Mesenchymal stem cell (in vitro differentiated cells and primary cell): ENCODE results near the gene PCED1B.
"Not testable (repeated sequence)": the region's sequence is repeated elsewhere in the genome, so short reads cannot be mapped to it uniquely, and the experiment has no call there.

Experiments used
- DNase-seq: peaks from one replicate; pipeline ENCODE4 v3.0.0-alpha.2; 2013
- H2AFZ ChIP-seq: one replicate; pipeline ENCODE4 v1.6.1; 2013; ENCODE audit warnings: low read depth, mild to moderate bottlenecking, control low read depth, inconsistent platforms, low read length, moderate library complexity
- H2AK5ac ChIP-seq: 2 replicates; pipeline ENCODE4 v1.6.1; 2013; ENCODE audit warnings: low read length, moderate library complexity, mild to moderate bottlenecking, inconsistent platforms; ENCODE audit not compliant: severe bottlenecking
- H2BK120ac ChIP-seq: one replicate; pipeline ENCODE4 v1.6.1; 2013; ENCODE audit warnings: low read depth, mild to moderate bottlenecking, inconsistent platforms, low read length, moderate library complexity
- H2BK12ac ChIP-seq, 2 experiments: one replicate each; pipeline ENCODE4 v1.6.1; 2013; ENCODE audit warnings: inconsistent platforms in 2 of 2, low read length in 2 of 2, mild to moderate bottlenecking in 2 of 2, moderate library complexity in 2 of 2, control low read depth in 1 of 2
- H2BK15ac ChIP-seq: one replicate; pipeline ENCODE4 v1.6.1; 2013; ENCODE audit warnings: mild to moderate bottlenecking, low read depth, inconsistent platforms; ENCODE audit not compliant: poor library complexity, severe bottlenecking
- H2BK5ac ChIP-seq: 2 replicates; pipeline ENCODE4 v1.6.1; 2013; ENCODE audit warnings: low read depth, mild to moderate bottlenecking, low read length, control low read depth, inconsistent platforms; ENCODE audit not compliant: poor library complexity, severe bottlenecking
- H3K14ac ChIP-seq, 2 experiments: one replicate each; pipeline ENCODE4 v1.6.1; 2013; ENCODE audit warnings: inconsistent platforms in 2 of 2, low read length in 2 of 2, control low read depth in 1 of 2, mild to moderate bottlenecking in 1 of 2, moderate library complexity in 1 of 2
- H3K18ac ChIP-seq, 2 experiments: one replicate each; pipeline ENCODE4 v1.6.1; 2013; ENCODE audit warnings: inconsistent platforms in 2 of 2, low read length in 2 of 2, control low read depth in 1 of 2, low read depth in 1 of 2, mild to moderate bottlenecking in 1 of 2
- H3K23ac ChIP-seq, 2 experiments: one replicate each; pipeline ENCODE4 v1.6.1; 2013; ENCODE audit warnings: inconsistent platforms in 2 of 2, low read length in 2 of 2, mild to moderate bottlenecking in 2 of 2, moderate library complexity in 2 of 2, control low read depth in 1 of 2
- H3K27ac ChIP-seq: 2 replicates; pipeline ENCODE4 v1.5.1; 2013; ENCODE audit warnings: mild to moderate bottlenecking, moderate library complexity, low read length, control low read depth, inconsistent platforms; ENCODE audit not compliant: poor library complexity, severe bottlenecking
- H3K27me3 ChIP-seq, 2 experiments: 2 replicates each; pipeline versions ENCODE4 v1.6.1 to v1.7.0; 2013; ENCODE audit warnings: low read length in 2 of 2, mild to moderate bottlenecking in 2 of 2, moderate library complexity in 2 of 2, control low read depth in 1 of 2, inconsistent platforms in 1 of 2; ENCODE audit not compliant: control insufficient read depth in 1 of 2, insufficient read depth in 1 of 2
- H3K36me3 ChIP-seq, 2 experiments: 2 replicates each; pipeline versions ENCODE4 v1.6.1 to v1.7.0; 2013; ENCODE audit warnings: low read length in 2 of 2, control low read depth in 1 of 2, inconsistent platforms in 1 of 2, low read depth in 1 of 2, mild to moderate bottlenecking in 1 of 2; ENCODE audit not compliant: insufficient read depth in 2 of 2, control insufficient read depth in 1 of 2
- H3K4ac ChIP-seq, 2 experiments: one replicate each; pipeline ENCODE4 v1.6.1; 2013; ENCODE audit warnings: inconsistent platforms in 2 of 2, low read length in 2 of 2, mild to moderate bottlenecking in 2 of 2, moderate library complexity in 2 of 2, control low read depth in 1 of 2, low read depth in 1 of 2
- H3K4me1 ChIP-seq: 2 replicates; pipeline ENCODE4 v1.6.1; 2013; ENCODE audit warnings: low read depth, low read length, control low read depth; ENCODE audit not compliant: control insufficient read depth, insufficient read depth
- H3K4me2 ChIP-seq: 2 replicates; pipeline ENCODE4 v1.6.1; 2013; ENCODE audit warnings: low read length, mild to moderate bottlenecking, inconsistent platforms; ENCODE audit not compliant: poor library complexity, severe bottlenecking
- H3K4me3 ChIP-seq, 2 experiments: 2 replicates each; pipeline versions ENCODE4 v1.5.1 to v1.7.0; 2013; ENCODE audit warnings: low read length in 2 of 2, mild to moderate bottlenecking in 2 of 2, control low read depth in 1 of 2, low read depth in 1 of 2; ENCODE audit not compliant: insufficient read depth in 1 of 2
- H3K79me1 ChIP-seq: replicated peaks from 2 replicates; pipeline ENCODE4 v1.6.1; 2013; ENCODE audit warnings: mild to moderate bottlenecking, control low read depth, low read length, inconsistent platforms; ENCODE audit not compliant: poor library complexity, severe bottlenecking
- H3K9ac ChIP-seq: 2 replicates; pipeline ENCODE4 v1.7.0; 2013; ENCODE audit warnings: mild to moderate bottlenecking, low read length, moderate library complexity
- H3K9me3 ChIP-seq: 2 replicates; pipeline ENCODE4 v1.7.0; 2013; ENCODE audit warnings: mild to moderate bottlenecking, low read length; ENCODE audit not compliant: control insufficient read depth
- H4K8ac ChIP-seq: one replicate; pipeline ENCODE4 v1.6.1; 2013; ENCODE audit warnings: inconsistent platforms, mild to moderate bottlenecking, low read length, moderate library complexity
- H4K91ac ChIP-seq: one replicate; pipeline ENCODE4 v1.6.1; 2013; ENCODE audit warnings: mild to moderate bottlenecking, low read length, inconsistent platforms
- WGBS: methylation state at CpG from one replicate; pipeline ENCODE4 v1.1.7; 2013; ENCODE audit warnings: mixed read lengths; 5-methylcytosine and 5-hydroxymethylcytosine counted together

Gene PCED1B

DNA sequence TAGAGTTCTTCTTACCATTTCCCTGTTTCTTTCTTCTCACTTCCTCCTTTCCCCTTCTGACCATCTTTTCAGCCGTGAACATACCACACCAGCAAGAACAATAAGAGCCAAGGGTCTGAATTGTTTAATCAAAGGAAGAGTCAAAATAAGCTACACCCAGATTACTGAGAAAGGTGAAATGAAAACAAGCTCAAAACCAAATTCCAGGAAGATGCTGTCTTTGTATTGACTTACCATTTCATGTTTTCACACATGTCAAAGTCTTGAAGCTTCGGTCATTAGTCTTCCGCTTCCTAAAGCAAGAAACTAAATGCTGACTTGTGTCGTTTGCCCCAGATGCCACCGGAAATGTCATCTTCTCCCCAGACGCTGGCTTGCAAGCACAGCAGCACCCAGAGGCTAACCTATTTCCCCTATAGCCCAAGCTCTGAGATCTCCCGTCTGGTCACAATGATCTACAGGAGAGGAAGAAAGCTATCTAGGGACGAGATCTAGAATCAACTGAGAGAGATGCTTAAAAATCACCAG lies 136.8 kb downstream of the PCED1B start:
- Histone ChIP-seq H4K8ac (no peak overlapping the region), H3K4me1 (peaks cover 2% of the 10 kb centered on the region), H3K14ac (no peak overlapping the region), H3K79me1 (no peaks in the 10 kb centered on the region), H3K27ac (no peak overlapping the region), H2AK5ac (no peak overlapping the region), H2BK120ac (no peak overlapping the region), H2BK5ac (no peak overlapping the region), H2BK12ac (no peak overlapping the region), H3K4me3 (no peak overlapping the region), H4K91ac (no peak overlapping the region), H2BK15ac (no peak overlapping the region), H3K9me3 (no peaks in the 10 kb centered on the region), H3K4me2 (no peak overlapping the region), H3K36me3 (peaks cover 0 to 3% of the 10 kb centered on the region in 2 experiments), H2AFZ (no peak overlapping the region), H3K9ac (no peak overlapping the region), H3K18ac (no peak overlapping the region), H3K4ac (no peak overlapping the region), H3K23ac (no peak overlapping the region), H3K27me3 (no peaks in the 10 kb centered on the region)
- 98% methylated on average over 6 of the region's 8 CpGs for WGBS
- no peak for DNase-seq

DNA sequence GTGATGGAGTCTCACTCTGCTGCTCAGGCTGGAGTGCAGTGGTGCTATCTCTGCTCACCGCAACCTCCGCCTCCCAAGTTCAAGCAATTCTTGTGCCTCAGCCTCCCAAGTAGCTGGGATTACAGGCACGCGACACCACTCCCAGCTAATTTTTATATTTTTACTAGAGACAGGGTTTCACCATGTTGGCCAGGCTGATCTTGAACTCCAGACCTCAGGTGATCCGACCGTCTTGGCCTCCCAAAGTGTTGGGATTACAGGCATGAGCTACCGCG lies 138.1 kb downstream of the PCED1B start:
- WGBS, result 95% methylated on average over 6 of the region's 8 CpGs
- not testable (repeated sequence) for H3K4me3 ChIP-seq, H3K23ac ChIP-seq, DNase-seq, H3K18ac ChIP-seq, H3K4ac ChIP-seq, H3K27me3 ChIP-seq, H3K9ac ChIP-seq, H2AK5ac ChIP-seq, H4K8ac ChIP-seq, H3K9me3 ChIP-seq, H2BK5ac ChIP-seq, H2BK12ac ChIP-seq, H3K14ac ChIP-seq, H3K27ac ChIP-seq, H3K4me2 ChIP-seq, H4K91ac ChIP-seq, H2BK120ac ChIP-seq, H3K4me1 ChIP-seq, H2AFZ ChIP-seq, H3K36me3 ChIP-seq, H3K79me1 ChIP-seq, H2BK15ac ChIP-seq

DNA sequence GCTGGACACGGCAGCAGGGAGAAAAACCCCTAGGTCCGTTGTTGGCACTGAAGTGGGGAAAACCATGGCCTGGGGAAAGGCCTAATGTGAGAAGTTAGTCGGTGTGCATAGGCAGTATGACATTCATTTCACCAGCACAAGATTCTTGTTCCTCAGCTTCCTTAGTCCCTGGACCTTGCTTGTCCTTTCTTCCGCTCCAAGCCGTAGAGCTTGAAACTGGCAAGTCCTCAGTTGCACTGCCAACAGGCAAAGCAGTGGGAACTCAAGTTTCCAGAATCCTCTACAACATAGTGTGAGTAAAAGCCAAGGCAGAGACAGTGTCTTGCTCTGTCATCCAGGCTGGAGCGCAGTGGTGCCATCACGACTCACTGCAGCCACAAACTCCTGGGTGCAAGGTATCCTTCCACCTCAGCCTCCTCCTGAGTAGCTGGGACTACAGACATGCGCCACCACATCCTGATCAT lies 138.8 kb downstream of the PCED1B start:
- no peak overlapping the region for H3K27ac ChIP-seq
- H3K18ac ChIP-seq, result peak overlapping the region in 1 of 2 experiments; percentile 18
- H4K91ac ChIP-seq, result no peak overlapping the region
- no peak overlapping the region for H3K4me2 ChIP-seq
- H3K4me3 ChIP-seq, result no peak overlapping the region
- H4K8ac ChIP-seq, result no peak overlapping the region
- no peak for DNase-seq
- no peak overlapping the region for H3K23ac ChIP-seq
- peaks cover 0 to 3% of the 10 kb centered on the region in 2 experiments for H3K36me3 ChIP-seq
- no peak overlapping the region for H2BK15ac ChIP-seq
- H3K27me3 ChIP-seq, result no peaks in the 10 kb centered on the region
- H2BK5ac ChIP-seq, result no peak overlapping the region
- H3K14ac ChIP-seq, result no peak overlapping the region
- no peaks in the 10 kb centered on the region for H3K79me1 ChIP-seq
- H3K9me3 ChIP-seq, result no peaks in the 10 kb centered on the region
- no peak overlapping the region for H2AK5ac ChIP-seq
- H3K4ac ChIP-seq, result peak overlapping the region in 1 of 2 experiments; percentile 31
- no peak overlapping the region for H3K9ac ChIP-seq
- no peak overlapping the region for H2BK12ac ChIP-seq
- 100% methylated on average over 6 of the region's 8 CpGs for WGBS
- H2AFZ ChIP-seq, result no peak overlapping the region
- no peak overlapping the region for H2BK120ac ChIP-seq
- H3K4me1 ChIP-seq, result peaks cover 2% of the 10 kb centered on the region

DNA sequence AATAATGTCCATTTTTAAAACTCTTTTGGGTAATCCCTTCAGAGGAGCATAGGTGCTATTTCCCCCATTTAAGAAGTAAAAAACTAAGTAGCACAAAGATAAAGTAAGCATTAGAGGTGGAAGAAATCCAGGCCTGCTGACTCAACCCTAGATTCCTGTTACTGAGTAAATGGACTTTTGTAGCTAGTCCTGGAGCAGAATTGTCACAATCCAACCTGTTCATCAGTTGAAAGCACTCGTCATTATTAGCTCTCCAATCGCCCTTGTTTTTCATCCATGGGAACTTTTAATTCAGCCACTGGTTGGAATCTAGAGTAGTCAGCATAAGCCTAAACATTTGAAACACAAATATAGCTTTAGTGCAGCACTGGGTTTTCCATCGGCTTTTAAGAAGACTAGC lies 139.8 kb downstream of the PCED1B start:
- Histone ChIP-seq H2BK120ac (no peak overlapping the region), H2BK15ac (no peak overlapping the region), H2BK12ac (no peak overlapping the region), H4K91ac (no peak overlapping the region), H3K9me3 (no peaks in the 10 kb centered on the region), H3K27ac (no peak overlapping the region), H3K4ac (no peak overlapping the region), H3K36me3 (peaks cover 0 to 3% of the 10 kb centered on the region in 2 experiments), H2AFZ (no peak overlapping the region), H3K9ac (no peak overlapping the region), H3K18ac (no peak overlapping the region), H3K4me2 (no peak overlapping the region), H3K23ac (no peak overlapping the region), H2AK5ac (no peak overlapping the region), H3K27me3 (no peaks in the 10 kb centered on the region), H4K8ac (no peak overlapping the region), H3K4me1 (peaks cover 4% of the 10 kb centered on the region), H3K4me3 (no peak overlapping the region), H2BK5ac (no peak overlapping the region), H3K14ac (no peak overlapping the region), H3K79me1 (no peaks in the 10 kb centered on the region)
- WGBS, result 82% methylated on average over 3 of the region's 3 CpGs
- DNase-seq, result no peak
